Upper lobe of left lung (tissue), 4 donors: ENCODE data around the gene RASSF6.

Source experiments
- CTCF ChIP-seq, 6 experiments: fragments of 450-650 bp in 4 of 6; fragments of 200-600 bp in 2 of 6; sonication (generic) in 2 of 6; IDR thresholded peaks; one replicate each; pipeline ENCODE4 v1.5.1; 2016 to 2019; ENCODE audit warnings: antibody characterized with exemption in 6 of 6
- EP300 ChIP-seq, 4 donors: sonication (generic); formaldehyde crosslinking; IDR thresholded peaks; one replicate each; pipeline ENCODE4 v1.5.1; 2017; ENCODE audit warnings: antibody characterized with exemption in 4 of 4, control low read depth in 2 of 4
- POLR2A ChIP-seq, 4 donors: fragments of 450-650 bp; IDR thresholded peaks; one replicate each; pipeline ENCODE4 v1.5.1; 2016 to 2017; ENCODE audit warnings: antibody characterized with exemption in 4 of 4, mild to moderate bottlenecking in 2 of 4
- POLR2AphosphoS5 ChIP-seq, 2 donors: sonication (generic); formaldehyde crosslinking; IDR thresholded peaks; one replicate each; pipeline ENCODE4 v1.5.1; 2017; ENCODE audit warnings: antibody characterized with exemption in 2 of 2

- no peak for TF ChIP-seq POLR2A (IDR thresholded peaks at IDR 0.05)
- no peak for TF ChIP-seq CTCF (IDR thresholded peaks at IDR 0.05)
- TF ChIP-seq POLR2AphosphoS5 (IDR thresholded peaks at IDR 0.05): no peak
- no peak for TF ChIP-seq EP300 (IDR thresholded peaks at IDR 0.05)
Measured at GRCh38 chr4:73663576-73663975, 43.3 kb upstream of the RASSF6 start.
